Cardiac septum (tissue), 1 donor: Measurements from ENCODE around the gene C20orf173. TPM values are rescaled to one million over a fixed set of nuclear protein-coding genes. Genes with fewer than 3 reads are reported as not detected.
"Not testable (repeated sequence)": the region's sequence is repeated elsewhere in the genome, so short reads cannot be mapped to it uniquely, and the experiment has no call there.

Experiments
- DNase-seq: peaks from one replicate; pipeline ENCODE4 v3.0.0-alpha.2; 2020; ENCODE audit warnings: low spot score
- intact Hi-C: fragments of 100-400 bp; cut with DNase I; formaldehyde crosslinking; loops from one replicate; pipeline ENCODE4 v1.14.0; 2022
- long read RNA-seq: library from polyadenylated mRNA; unstranded; transcript quantifications from one replicate; pipeline ENCODE4 v2.0.0, GENCODE V29; 2021
- total RNA-seq: library from RNA; stranded (reverse); fragmentation: NEBNext Ultra II Directional; extraction: Animal tissue kit (Norgen Biotek cat#: 25700); gene quantifications from one replicate; pipeline ENCODE4 v1.2.1, GENCODE V29; 2021
- donor health status: DM: no; HTN: no; CAD: no.

C20orf173 gene, protein sequence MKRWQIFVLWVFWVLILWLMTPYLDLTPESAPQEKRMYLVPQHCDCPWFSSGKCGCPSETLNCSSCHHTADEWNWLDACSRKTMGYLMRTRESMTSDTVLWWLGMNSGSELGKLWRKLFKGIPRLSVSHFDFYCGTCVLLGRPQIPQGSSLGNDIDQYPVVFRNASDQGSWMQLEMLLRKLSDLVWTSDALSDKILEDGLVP
- not detected for total RNA-seq
- long read RNA-seq = 0 reads

DNA sequence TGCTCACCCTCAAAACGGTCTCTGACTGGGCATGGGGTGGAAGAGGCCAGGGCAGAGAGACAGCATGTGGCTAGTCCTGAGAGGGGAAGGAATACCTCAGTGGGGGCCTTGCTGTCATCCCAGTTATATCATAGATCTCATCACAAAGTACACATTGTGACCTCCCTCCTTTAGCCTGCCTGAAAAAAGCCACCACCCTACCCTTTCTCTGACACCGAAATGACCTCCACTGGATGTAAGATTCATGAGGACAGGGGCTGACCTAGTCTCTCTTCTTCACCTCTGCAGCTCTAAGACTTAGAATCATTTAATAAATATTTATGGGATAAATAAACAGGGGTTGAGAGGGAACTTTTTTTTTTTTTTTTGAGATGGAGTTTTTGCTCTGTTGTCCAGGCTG lies at the start of gene C20orf173:
C20orf173 (minus strand) TSS at position 101 of the 400 bp plus-strand sequence. CDS start 279 bp downstream, outside the sequence.
- no peak for DNase-seq
- intact Hi-C loops = no loop called here

DNA sequence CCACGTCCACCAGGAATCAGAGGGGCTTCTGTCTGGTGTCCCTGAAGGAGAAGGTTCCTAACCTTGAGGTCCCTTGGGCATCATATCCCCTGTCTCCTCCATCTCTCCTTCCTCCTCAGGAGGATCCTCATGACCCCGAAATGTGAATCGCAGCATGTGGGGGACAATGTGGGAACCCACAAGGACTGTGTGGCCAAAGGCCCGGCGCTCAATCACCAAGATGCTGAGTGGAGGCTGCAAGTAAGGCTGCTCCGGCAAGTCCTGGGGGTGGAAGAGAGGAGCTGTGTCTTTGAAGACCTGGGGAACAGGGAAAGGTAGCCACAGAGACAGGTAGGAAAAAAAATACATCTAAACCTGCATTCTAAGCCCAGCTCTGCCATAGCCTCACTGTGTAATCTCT lies 49.7 kb upstream of the C20orf173 start:
- intact Hi-C loops = no loop called here
- peak; percentile 10 for DNase-seq

DNA sequence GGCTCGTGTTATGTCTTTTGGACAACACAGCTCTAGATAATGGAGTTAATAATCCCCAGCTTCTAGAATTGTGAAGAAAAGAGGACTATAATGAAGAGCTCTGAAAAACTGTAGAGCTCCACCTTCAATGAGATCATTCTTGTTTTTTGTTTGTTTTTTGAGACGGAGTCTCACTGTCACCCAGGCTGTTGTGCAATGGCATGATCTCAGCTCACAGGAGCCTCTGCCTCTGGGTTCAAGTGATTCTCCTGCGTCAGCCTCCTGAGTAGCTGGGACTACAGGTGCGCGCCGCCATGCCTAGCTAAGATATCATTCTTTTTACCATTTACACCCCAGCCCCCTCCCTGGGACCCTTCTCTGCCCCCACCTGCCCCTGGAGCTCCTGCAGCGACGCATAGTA lies 49.0 kb upstream of the C20orf173 start:
- no peak for DNase-seq
- intact Hi-C loops = no loop called here

DNA sequence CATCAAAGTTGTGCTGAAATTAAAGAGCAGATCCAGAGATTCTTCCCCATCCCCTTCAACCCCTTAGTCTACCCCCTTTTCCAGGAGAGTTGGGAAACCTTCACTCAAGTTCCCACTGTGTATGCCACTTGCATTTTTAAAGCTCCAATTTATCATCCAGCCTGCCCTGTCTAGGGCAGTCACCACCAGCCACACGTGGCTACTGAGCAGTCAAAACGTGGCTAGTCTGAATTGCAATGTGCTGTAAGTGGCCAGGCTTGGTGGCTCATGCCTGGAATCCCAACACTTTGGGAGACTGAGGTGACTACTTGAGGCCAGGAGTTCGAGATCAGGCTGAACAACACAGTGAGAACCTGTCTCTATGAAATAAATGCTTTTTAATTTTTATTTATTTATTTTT lies 47.4 kb upstream of the C20orf173 start:
- DNase-seq = no peak
- intact Hi-C loops = no loop called here

DNA sequence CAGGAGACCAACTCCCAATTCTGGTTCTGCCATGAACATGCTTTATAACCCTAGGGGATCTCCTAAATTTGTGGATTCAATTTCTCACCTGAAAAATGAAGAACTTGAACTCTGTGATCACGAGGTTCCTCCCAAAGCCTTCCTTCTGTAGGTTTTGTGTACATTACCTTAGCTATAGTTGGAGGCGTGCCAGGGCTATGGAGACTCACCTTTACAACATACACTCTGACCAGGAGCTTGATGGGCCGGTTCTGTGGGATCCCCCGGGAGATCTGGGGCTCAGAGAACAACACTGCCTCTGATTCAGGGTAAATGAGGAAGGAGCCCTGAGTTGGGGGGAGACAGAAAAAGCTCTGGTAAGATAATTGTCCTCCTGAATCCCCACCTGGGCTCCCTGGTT lies 46.5 kb upstream of the C20orf173 start:
- intact Hi-C loops = no loop called here
- no peak for DNase-seq

DNA sequence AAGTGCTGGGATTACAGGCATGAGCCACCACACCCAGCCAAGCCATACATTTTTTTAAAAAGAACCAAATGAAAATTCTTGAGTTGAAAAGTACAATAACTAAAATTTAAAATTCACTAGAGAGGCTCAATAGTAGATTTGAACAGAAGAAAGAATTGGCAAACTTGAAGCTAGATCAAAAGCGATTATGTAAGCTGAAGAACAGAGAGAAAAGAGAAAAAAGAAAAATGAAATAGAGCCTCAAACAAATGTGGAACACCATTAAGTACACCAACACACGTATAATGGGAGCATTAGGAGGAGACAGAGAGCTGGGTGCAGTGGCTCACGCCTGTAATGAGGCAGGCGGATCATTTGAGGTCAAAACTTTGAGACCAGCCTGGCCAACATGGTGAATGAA lies 43.4 kb upstream of the C20orf173 start:
- no peak for DNase-seq
- intact Hi-C loops = no loop called here

DNA sequence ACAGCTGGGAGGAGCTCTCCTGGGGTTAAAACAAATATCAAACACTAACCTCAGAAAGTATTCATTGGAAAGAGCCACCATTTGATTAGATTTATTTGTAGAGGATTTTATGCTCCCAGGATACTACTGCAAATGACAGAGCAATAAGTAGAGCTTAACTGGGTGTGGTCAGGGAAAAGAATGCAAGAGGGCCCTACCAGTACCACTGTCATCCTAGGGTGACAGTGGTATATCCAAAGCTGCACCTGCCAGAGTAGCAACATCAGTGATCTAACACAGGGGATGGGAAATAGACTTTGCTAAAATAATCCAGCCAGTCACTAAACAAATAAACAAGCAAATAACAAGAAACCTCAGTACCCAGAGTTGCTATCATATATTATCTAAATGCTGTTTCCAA lies 42.1 kb upstream of the C20orf173 start:
- intact Hi-C loops = no loop called here
- DNase-seq = no peak

DNA sequence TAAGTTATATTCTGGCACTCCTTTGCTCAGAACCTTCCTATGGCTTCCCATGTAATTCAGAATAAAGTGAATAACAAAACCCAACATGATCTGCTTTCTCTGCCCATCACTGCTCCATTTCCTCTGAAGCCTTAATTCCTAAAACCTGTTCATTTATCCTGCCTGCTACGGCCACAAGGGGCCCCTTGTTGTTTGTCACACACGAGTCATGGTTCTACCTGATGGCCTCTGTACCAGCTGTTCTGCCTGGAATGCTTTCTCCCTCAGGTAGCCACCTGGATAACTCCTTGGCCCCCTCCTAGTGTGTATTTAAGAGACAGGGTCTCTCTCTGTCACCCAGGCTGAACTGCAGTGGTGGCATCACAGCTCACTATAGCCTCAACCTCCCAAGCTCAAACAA lies 39.2 kb upstream of the C20orf173 start:
- peak; percentile 20 for DNase-seq
- intact Hi-C loops = no loop called here

DNA sequence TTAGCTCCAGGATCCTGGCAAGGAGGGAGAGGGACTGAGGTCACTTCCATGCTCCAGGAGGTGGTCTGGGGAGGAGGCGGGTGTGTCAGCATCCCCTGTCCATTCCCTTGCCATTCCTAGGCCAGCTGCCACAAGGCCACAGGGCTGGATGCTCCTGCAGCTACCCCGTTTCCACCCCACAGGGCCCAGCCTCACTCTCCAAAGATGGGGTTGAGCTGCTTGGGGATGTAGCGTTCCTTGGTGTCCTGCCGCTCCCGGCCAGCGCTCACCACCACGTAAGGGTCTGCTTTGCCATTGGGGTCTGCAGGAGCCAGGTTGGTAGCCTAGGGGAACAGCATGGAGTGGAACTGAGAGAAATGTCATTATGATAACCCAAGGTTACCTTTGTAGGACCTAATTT lies 35.5 kb upstream of the C20orf173 start:
- intact Hi-C loops = no loop called here

DNA sequence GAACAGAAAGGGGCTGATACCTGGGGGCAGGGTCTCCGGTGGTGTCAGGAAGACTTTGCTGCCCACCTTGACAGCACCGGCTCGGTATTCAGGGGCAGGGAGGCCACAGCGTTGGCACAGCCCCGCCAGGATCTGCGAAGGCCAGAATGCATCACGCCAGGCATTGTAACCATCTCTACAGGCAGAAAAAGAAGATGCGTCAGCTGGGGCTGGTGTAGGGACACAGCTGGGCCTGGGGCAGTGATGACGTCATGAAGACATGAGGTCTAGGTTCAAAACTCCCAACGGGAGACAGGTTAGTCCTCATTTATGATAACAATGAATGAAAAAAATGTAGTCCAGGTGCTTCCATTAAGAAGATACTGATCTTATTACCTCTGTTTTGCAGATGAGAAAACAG lies 34.4 kb upstream of the C20orf173 start:
- DNase-seq = peak; percentile 7
- intact Hi-C loops = no loop called here

More for the DNA sequence above, 35.5 kb upstream of the C20orf173 start:
- DNase-seq = peak; percentile 17

DNA sequence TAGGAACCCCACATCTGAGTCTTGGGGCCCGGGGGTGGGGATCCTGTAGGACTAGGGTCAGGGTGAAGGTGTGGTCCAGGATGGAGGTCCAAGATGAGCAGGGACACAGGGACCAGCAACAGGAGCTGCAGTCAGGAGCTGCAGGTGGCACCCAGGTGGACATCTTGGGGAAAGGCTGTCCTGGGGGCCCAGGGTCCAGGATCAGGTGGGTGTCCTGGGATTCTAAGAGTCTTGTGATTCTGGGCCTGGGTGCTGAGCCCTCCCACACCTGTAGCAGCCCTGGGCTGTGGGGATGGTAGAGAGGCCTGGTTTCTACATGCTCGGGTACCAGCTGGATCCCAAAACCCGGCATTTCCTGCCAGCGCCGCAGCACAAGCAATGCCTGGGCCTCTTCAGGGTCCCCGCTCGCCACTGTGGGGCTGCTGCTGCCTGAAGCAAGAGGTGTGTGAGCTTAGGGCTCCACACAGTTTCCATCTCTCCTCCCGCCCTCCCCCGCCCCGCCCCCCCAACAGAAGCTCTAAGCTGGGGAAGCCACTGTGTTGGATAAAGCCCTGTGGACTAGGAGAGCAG lies 33.2 kb upstream of the C20orf173 start:
- intact Hi-C loops = no loop called here
- DNase-seq = no peak

DNA sequence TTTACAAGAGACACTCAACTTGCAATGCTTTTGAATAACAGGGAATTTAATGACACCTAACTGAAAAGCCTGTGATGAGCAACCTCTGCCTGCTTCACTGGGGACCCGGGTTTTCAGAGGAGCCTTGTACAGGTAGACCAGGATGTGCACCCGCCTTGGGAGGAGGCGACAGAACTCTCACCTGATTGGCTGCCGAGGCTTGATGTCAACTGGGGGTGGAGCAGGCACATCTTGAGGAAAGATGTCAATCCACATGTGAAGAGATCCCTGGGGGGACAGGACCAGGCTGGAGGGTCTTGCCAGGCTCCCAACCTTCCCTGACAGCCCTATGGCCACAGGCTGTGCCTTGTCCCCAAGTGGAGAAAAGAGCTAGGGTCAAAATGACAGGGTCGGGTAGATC lies 32.2 kb upstream of the C20orf173 start:
- intact Hi-C loops = no loop called here

DNA sequence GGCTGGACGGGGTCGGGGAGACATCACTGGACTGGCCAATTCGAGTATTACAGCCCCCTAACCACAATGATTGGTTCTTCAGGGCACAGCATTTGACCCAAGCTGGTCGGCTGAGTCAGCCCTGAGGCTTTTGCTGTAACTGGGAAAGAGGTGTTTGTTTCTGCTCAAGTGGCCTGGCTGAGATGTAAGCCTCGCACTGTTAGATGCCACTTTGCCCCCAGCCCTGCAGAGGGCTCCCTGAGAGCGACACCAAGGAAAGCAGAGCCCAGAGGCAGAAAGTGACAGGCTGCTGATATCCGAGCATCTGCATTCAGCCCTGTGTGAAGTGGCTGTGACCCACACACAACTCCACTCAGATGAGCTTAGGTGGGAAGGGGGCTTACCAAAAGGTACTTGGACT lies 31.8 kb upstream of the C20orf173 start:
- intact Hi-C loops = no loop called here
- no peak for DNase-seq

More for the DNA sequence above, 32.2 kb upstream of the C20orf173 start:
- no peak for DNase-seq

DNA sequence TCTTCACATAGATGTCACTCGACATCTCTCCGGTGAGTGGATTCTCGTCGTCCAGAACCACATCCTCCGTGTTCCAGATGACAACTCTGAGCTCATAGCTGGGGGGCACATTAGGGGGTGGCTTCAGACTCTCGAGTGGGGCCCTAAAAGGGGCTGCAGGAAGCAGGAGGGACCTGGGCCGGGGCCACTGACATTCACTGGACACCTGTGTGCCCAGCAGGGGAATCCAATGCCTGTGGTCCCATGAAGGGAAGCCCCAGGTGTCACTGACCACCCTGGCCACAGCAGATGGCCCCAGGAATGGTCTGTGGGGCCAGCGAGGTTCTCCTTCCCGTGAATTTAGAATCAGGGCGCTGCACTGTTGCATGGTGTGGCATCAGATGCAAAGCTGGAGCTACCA lies 31.1 kb upstream of the C20orf173 start:
- DNase-seq = no peak
- intact Hi-C loops = no loop called here

DNA sequence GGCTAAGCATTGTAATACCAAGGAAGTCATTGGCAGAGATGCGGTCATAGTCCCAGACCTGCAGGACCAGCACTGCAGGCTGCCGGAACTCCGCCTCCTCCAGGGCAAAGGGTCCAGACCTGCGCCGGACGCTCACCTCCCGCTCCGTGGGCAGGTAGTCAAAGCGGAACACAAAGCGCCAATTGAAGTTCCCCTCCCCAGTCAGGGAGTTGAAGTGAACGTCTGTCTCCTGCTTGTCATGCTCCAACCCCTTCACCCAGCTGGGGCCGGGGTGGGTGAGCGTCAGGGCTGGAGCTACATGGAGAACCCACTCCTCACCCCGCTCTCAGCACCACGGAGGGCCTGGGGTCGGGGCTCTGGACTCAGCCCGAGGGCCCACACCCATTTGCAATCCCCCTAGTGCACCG lies 30.7 kb upstream of the C20orf173 start:
- intact Hi-C loops = no loop called here

DNA sequence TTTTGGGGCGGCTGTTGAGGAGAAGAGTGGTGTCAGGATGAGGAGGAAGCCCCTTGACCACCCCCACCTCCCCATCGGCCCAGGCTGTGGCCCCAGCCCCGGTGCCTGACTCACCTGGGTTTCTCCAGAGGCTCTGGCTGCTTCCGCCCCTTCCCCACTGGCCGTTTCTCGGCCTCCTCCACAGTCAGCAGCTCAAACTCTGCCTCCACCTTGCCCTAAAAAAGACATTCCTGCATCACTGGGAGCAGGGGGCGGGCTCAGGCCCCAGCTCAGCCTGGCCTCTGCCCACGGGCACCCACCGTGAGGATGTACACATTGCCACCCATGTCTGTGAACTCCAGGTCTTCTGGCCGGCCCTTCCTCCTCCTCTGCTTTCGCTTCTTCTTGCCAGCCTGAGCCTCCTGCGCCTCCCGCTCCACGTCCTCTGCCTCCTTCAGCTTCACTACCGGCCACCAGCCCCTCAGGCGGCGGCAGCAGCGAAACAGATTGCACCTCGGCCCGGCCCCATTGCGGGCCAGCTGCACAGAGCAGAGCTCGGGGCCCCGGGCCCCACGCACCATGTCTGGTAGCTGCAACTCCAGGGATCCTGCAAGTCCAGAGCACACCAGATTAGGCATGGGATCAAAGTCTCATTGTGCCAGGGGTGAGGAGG lies 29.7 kb upstream of the C20orf173 start:
- intact Hi-C loops = no loop called here
- DNase-seq = no peak

More for the DNA sequence above, 30.7 kb upstream of the C20orf173 start:
- no peak for DNase-seq

DNA sequence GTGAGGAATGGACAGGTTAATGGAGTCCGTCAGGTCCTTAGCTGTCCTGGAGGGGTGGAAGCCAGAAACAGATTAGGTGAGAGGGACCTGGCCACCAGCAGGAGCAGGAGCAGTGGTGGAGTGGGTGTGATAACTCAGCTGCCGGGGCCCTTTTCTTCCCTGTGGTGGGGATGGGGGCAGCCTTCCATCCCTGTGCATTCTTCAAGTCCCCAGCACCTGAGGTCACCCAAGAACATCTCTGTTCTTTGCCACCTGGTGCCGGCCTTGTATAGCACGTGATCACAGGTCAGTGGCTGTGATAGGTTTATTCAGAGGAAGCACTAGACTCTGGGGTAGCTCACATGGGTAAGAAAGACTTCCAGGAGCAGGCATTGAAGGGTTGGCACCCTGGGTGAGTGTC lies 29.0 kb upstream of the C20orf173 start:
- DNase-seq = peak; percentile 46
- intact Hi-C loops = no loop called here

DNA sequence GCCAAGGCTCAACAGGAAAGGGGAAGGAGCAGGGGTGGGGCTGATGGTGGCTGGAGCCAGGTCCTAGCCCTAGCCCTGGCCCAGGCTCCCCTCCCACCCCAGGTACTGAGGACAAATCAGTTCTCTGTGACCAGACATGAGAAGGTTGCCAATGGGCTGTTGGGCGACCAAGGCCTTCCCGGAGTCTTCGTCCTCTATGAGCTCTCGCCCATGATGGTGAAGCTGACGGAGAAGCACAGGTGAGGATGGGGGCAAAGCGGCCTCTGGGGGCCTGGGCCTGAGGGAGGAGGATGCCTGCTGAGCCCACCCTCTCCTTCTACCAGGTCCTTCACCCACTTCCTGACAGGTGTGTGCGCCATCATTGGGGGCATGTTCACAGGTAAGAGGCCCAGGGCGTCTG lies 27.4 kb upstream of the C20orf173 start:
- intact Hi-C loops = no loop called here
- DNase-seq = peak; percentile 69

DNA sequence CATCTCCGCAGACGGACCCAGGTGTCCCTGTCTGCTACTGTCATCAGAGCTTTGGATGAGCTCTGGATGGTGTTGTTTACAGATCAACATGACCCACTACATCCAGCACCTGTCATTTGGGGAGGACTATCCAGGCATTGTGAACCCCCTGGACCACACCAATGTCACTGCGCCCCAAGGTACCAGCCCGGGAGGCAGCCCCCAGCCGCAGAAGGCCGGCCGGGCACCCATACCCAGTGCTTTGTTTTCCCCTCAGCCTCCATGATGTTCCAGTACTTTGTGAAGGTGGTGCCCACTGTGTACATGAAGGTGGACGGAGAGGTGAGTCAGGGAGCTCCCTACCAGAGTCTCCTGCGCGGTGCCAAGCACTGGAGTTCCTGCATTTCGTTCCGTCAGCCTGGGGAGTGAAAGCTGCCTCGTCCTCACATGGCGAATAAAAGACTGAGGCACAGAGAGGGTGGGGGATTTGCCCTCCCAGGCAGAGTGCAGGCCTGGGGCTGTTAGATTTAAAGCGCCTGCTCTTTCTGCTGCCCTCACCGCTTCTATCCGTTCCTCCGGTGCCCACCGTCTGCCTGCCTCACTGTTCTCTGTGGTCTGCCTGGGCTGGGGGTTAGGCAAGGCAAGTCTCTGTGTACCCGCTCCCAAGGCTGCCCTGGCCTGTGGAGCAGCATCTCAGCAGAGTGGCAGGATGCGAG lies 26.6 kb upstream of the C20orf173 start:
- intact Hi-C loops = no loop called here
- DNase-seq = no peak

DNA sequence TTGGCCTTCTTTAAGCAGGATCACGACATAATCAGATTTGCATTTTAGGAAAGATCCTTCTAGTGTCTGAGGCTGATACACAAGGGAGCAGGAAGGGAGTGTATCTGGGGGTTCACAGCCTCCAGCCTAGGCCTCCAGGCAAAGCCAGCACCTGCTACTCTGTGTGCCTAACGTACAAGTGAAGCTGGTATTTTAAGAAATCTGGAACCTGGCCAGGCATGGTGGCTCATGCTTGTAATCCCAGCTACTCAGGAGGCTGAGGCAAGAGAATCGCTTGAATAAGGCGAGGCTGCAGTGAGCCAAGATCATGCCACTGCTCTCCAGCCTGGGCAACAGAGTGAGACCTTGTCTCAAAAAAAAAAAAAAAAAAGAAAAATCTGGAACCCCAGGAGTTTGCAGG lies 26.0 kb upstream of the C20orf173 start:
- intact Hi-C loops, DNase-seq: not testable (repeated sequence)

DNA sequence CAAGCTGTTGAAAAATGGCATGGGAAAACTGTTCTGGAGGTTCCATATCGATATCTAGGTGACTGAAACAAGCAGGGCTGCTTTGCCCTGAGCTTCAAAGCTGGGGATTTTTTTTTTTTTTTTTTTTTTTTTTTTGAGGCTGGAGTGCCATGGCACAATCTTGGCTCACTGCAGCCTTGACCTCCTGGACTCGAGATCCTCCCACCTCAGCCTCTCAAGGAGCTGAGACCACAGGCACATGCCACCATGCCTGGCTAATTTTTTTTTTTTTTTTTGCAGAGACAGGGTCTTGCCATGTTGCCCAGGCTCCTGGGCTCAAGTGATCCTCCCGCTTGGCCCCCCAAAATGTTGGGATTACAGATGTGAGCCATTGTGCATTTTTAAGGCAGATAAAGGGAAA lies 23.5 kb upstream of the C20orf173 start:
- no peak for DNase-seq
- intact Hi-C loops = no loop called here
